Thymus (tissue), 11 donors: ENCODE results near the gene SLPI. TPM values are rescaled to one million over a fixed set of nuclear protein-coding genes. Genes with fewer than 3 reads are reported as not detected.
A peak's percentile ranks its signal among the peaks of the same experiment; 100 is the strongest.

Source experiments
- DNase-seq, 9 donors: peaks; one replicate each; pipeline ENCODE4 v3.0.0-alpha.2; 2013; ENCODE audit warnings: low spot score in 9 of 9, low read depth in 6 of 9, missing footprints in 1 of 9
- H3K27ac ChIP-seq, 2 donors: one replicate each; pipeline ENCODE4 v1.5.1; 2013; ENCODE audit warnings: control low read depth in 1 of 2, low read depth in 1 of 2, low read length in 1 of 2, mild to moderate bottlenecking in 1 of 2, moderate library complexity in 1 of 2
- H3K27me3 ChIP-seq, 2 donors: one replicate each; pipeline ENCODE4 v1.5.1; 2013; ENCODE audit warnings: low read length in 1 of 2; ENCODE audit not compliant: control insufficient read depth in 2 of 2, insufficient read depth in 1 of 2
- H3K36me3 ChIP-seq, 2 donors: one replicate each; pipeline ENCODE4 v1.5.1; 2013; ENCODE audit warnings: low read length in 1 of 2, mild to moderate bottlenecking in 1 of 2, moderate library complexity in 1 of 2; ENCODE audit not compliant: control insufficient read depth in 2 of 2, insufficient read depth in 2 of 2
- H3K4me1 ChIP-seq, 2 donors: one replicate each; pipeline ENCODE4 v1.5.1; 2013; ENCODE audit warnings: low read length in 2 of 2; ENCODE audit not compliant: control insufficient read depth in 2 of 2, insufficient read depth in 2 of 2
- H3K4me3 ChIP-seq, 2 donors: one replicate each; pipeline ENCODE4 v1.5.1; 2013; ENCODE audit warnings: low read length in 2 of 2, control low read depth in 1 of 2, mild to moderate bottlenecking in 1 of 2
- H3K9me3 ChIP-seq, 2 donors: one replicate each; pipeline ENCODE4 v1.5.1; 2013; ENCODE audit warnings: low read length in 1 of 2, mild to moderate bottlenecking in 1 of 2; ENCODE audit not compliant: control insufficient read depth in 2 of 2, insufficient read depth in 1 of 2
- WGBS: extraction: QIAGEN DNeasy Blood & Tissue Kit; methylation state at CpG from one replicate; pipeline ENCODE4 v1.1.7; 2013; 5-methylcytosine and 5-hydroxymethylcytosine counted together
- polyA plus RNA-seq: library from polyadenylated mRNA; stranded (reverse); fragments of 200-250 nt; gene quantifications from one replicate; pipeline ENCODE4 v1.2.3, GENCODE V29; 2013
- total RNA-seq: library from RNA; stranded (reverse); fragments of 120-200 nt; gene quantifications from one replicate; pipeline ENCODE4 v1.2.4, GENCODE V29; 2013
- donor health status: healthy.

SLPI gene
- total and polyA plus RNA-seq, 2 donors: 28.0 to 663 TPM

- H3K27ac ChIP-seq: no peak overlapping the region
- no peaks in the 10 kb centered on the region for H3K9me3 ChIP-seq
- peaks cover 0 to 2% of the 10 kb centered on the region in 2 donors for H3K4me1 ChIP-seq
- 71% methylated on average over 2 of the region's 2 CpGs for WGBS
- H3K27me3 ChIP-seq: no peaks in the 10 kb centered on the region
- no peak for DNase-seq
- H3K36me3 ChIP-seq: no peaks in the 10 kb centered on the region
- no peak overlapping the region for H3K4me3 ChIP-seq
Measured at GRCh38 chr20:45258664-45259063, 4.3 kb upstream of the SLPI start.

GRCh38 chr20:45258259-45258658 lies 3.9 kb upstream of the SLPI start:
- no peaks in the 10 kb centered on the region for H3K36me3 ChIP-seq
- H3K27me3 ChIP-seq: no peaks in the 10 kb centered on the region
- no peak overlapping the region for H3K4me3 ChIP-seq
- H3K4me1 ChIP-seq: peaks cover 0 to 2% of the 10 kb centered on the region in 2 donors
- H3K9me3 ChIP-seq: no peaks in the 10 kb centered on the region
- 95% methylated on average over 3 of the region's 3 CpGs for WGBS
- H3K27ac ChIP-seq: no peak overlapping the region
- DNase-seq: no peak

- Histone ChIP-seq H3K27me3 (no peaks in the 10 kb centered on the region), H3K4me3 (no peak overlapping the region), H3K27ac (no peak overlapping the region), H3K9me3 (no peaks in the 10 kb centered on the region), H3K36me3 (no peaks in the 10 kb centered on the region), H3K4me1 (peaks cover 0 to 2% of the 10 kb centered on the region in 2 donors)
- DNase-seq: peak in 2 of 9 donors; percentile 2 to 16
- 88% methylated on average over 7 of the region's 7 CpGs for WGBS
Measured at GRCh38 chr20:45257711-45258110, 3.3 kb upstream of the SLPI start.

- no peak overlapping the region for H3K27ac ChIP-seq
Measured at GRCh38 chr20:45257161-45257560, 2.8 kb upstream of the SLPI start.

GRCh38 chr20:45253261-45253660 lies 1.1 kb downstream of the SLPI start:
- no peaks in the 10 kb centered on the region for H3K9me3 ChIP-seq
- WGBS: 93% methylated on average over 4 of the region's 4 CpGs
- H3K4me3 ChIP-seq: no peak overlapping the region
- no peak for DNase-seq
- no peak overlapping the region for H3K27ac ChIP-seq
- no peaks in the 10 kb centered on the region for H3K36me3 ChIP-seq
- no peaks in the 10 kb centered on the region for H3K27me3 ChIP-seq
- H3K4me1 ChIP-seq: peaks cover 0 to 2% of the 10 kb centered on the region in 2 donors

More at GRCh38 chr20:45257161-45257560, 2.8 kb upstream of the SLPI start:
- WGBS: 79% methylated on average over 3 of the region's 3 CpGs
- no peak for DNase-seq
- no peaks in the 10 kb centered on the region for H3K36me3 ChIP-seq
- no peak overlapping the region for H3K4me3 ChIP-seq
- peaks cover 0 to 2% of the 10 kb centered on the region in 2 donors for H3K4me1 ChIP-seq
- no peaks in the 10 kb centered on the region for H3K9me3 ChIP-seq
- no peaks in the 10 kb centered on the region for H3K27me3 ChIP-seq

GRCh38 chr20:45251884-45252560 lies 2.3 kb downstream of the SLPI start:
- Histone ChIP-seq H3K36me3 (no peaks in the 10 kb centered on the region), H3K27ac (no peak overlapping the region), H3K4me3 (no peak overlapping the region), H3K27me3 (no peaks in the 10 kb centered on the region), H3K9me3 (no peaks in the 10 kb centered on the region), H3K4me1 (peaks cover 0 to 2% of the 10 kb centered on the region in 2 donors)
- DNase-seq: no peak
- 41% methylated on average over 5 of the region's 5 CpGs for WGBS

- Histone ChIP-seq H3K4me3 (no peak overlapping the region), H3K4me1 (no peaks in the 10 kb centered on the region), H3K27ac (no peak overlapping the region), H3K9me3 (no peaks in the 10 kb centered on the region), H3K27me3 (peaks cover 0 to 2% of the 10 kb centered on the region in 2 donors), H3K36me3 (no peaks in the 10 kb centered on the region)
- no peak for DNase-seq
Measured at GRCh38 chr20:45248609-45249008, 5.8 kb downstream of the SLPI start.

- WGBS: 39% methylated on average over 1 of the region's 1 CpG
- no peaks in the 10 kb centered on the region for H3K4me1 ChIP-seq
- no peaks in the 10 kb centered on the region for H3K9me3 ChIP-seq
- no peak overlapping the region for H3K27ac ChIP-seq
- H3K36me3 ChIP-seq: no peaks in the 10 kb centered on the region
- peaks cover 0 to 2% of the 10 kb centered on the region in 2 donors for H3K27me3 ChIP-seq
- no peak overlapping the region for H3K4me3 ChIP-seq
- no peak for DNase-seq
Measured at GRCh38 chr20:45247865-45248264, 6.5 kb downstream of the SLPI start.

- H3K4me3 ChIP-seq: no peak overlapping the region
- no peaks in the 10 kb centered on the region for H3K4me1 ChIP-seq
- H3K27ac ChIP-seq: no peak overlapping the region
- 39% methylated on average over 6 of the region's 6 CpGs for WGBS
- no peaks in the 10 kb centered on the region for H3K36me3 ChIP-seq
- peaks cover 0 to 2% of the 10 kb centered on the region in 2 donors for H3K27me3 ChIP-seq
- H3K9me3 ChIP-seq: no peaks in the 10 kb centered on the region
- DNase-seq: no peak
Measured at GRCh38 chr20:45246109-45246508, 8.3 kb downstream of the SLPI start.
